Activated T-helper 2 cell treated with anti-CD3 and anti-CD28 coated beads, Interferon-gamma antibody, Interleukin-2, Interleukin-4, amounts not matched to agents 10 μg/mL and 5 μg/mL and 100 μg/mL, durations not matched to agents 14 hours and 24 hours and 36 hours (primary cell): ENCODE measurements around the gene LKAAEAR1. TPM values are rescaled to one million over a fixed set of nuclear protein-coding genes. Genes with fewer than 3 reads are reported as not detected.

Experiments used
- DNase-seq: peaks from one replicate; pipeline ENCODE4 v3.0.0; 2021; ENCODE audit warnings: low spot score
- H3K27ac Mint-ChIP-seq: one replicate; pipeline ENCODE4 v1.8.0; 2021; ENCODE audit warnings: mixed read lengths
- H3K27me3 Mint-ChIP-seq: one replicate; pipeline ENCODE4 v1.8.0; 2021; ENCODE audit warnings: low read depth, mixed read lengths
- H3K36me3 Mint-ChIP-seq: one replicate; pipeline ENCODE4 v1.8.0; 2021; ENCODE audit warnings: low read depth, mixed read lengths
- H3K4me1 Mint-ChIP-seq: one replicate; pipeline ENCODE4 v1.8.0; 2021; ENCODE audit warnings: low read depth, mixed read lengths
- H3K4me3 Mint-ChIP-seq: one replicate; pipeline ENCODE4 v1.8.0; 2021; ENCODE audit warnings: low read depth, mild to moderate bottlenecking, moderate library complexity, mixed read lengths
- H3K9me3 Mint-ChIP-seq: one replicate; pipeline ENCODE4 v1.8.0; 2021; ENCODE audit warnings: mixed read lengths
- intact Hi-C: fragments of 100-400 bp; cut with micrococcal nuclease; formaldehyde crosslinking; loops from one replicate; pipeline ENCODE4 v1.15.1; 2023
- total RNA-seq: library from RNA; stranded (reverse); gene quantifications from 2 replicates; pipeline ENCODE4 v1.2.3, GENCODE V29; 2022

The LKAAEAR1 gene
- total RNA-seq, 1 donor from 2014 or later, result 0.21 TPM

DNA sequence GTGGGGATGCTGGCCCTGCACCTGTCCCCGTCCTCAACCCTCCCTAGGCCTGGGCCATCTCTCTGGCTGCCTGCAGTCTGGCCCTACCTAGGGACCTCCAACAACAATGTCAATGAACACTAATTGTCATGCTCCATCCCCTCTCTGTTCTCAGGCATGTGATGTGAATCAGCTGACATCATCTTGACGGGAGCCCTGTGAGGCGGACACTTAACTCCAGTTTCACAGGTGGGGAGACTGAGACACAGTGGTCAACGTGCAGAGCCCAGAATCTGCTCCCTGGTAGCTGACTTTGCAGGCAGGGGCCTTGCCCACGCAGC lies 22.0 kb downstream of the LKAAEAR1 start:
- Mint-ChIP-seq H3K4me3 (no peak overlapping the region), H3K36me3 (no peaks in the 10 kb centered on the region), H3K27ac (no peak overlapping the region), H3K9me3 (no peaks in the 10 kb centered on the region), H3K4me1 (peaks cover 43% of the 10 kb centered on the region), H3K27me3 (no peaks in the 10 kb centered on the region)
- intact Hi-C loops, result loop anchor here (2.0 to 10.0 kb wide), 3 partner anchors 17 to 427 kb away; partner anchors contain the start of genes RGS19 and UCKL1
- DNase-seq, result no peak

DNA sequence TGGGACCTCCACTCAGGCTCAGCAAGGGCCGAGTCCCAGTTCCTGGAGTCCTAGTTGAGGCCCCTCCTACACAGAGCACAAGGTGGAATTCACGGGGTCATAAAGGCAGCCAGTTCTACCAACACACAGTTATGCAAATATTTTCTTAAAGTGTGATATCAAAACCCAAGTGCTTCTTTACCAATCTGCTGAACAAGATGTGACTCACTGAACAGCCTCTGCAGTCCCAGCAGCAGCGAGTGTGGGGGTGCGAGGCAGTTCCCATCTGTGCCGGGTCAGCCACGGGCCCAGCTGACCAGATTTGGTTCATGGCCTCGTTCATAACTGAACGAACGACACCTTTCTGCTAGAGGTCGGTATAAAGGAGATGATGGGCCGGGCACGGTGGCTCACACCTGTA lies 25.7 kb downstream of the LKAAEAR1 start:
- Mint-ChIP-seq H3K27ac (peak overlapping the region; percentile 23), H3K27me3 (no peaks in the 10 kb centered on the region), H3K4me1 (peaks cover 15% of the 10 kb centered on the region), H3K36me3 (no peaks in the 10 kb centered on the region), H3K4me3 (peak overlapping the region; percentile 64), H3K9me3 (no peaks in the 10 kb centered on the region)
- intact Hi-C loops, result no loop called here
- DNase-seq, result no peak

DNA sequence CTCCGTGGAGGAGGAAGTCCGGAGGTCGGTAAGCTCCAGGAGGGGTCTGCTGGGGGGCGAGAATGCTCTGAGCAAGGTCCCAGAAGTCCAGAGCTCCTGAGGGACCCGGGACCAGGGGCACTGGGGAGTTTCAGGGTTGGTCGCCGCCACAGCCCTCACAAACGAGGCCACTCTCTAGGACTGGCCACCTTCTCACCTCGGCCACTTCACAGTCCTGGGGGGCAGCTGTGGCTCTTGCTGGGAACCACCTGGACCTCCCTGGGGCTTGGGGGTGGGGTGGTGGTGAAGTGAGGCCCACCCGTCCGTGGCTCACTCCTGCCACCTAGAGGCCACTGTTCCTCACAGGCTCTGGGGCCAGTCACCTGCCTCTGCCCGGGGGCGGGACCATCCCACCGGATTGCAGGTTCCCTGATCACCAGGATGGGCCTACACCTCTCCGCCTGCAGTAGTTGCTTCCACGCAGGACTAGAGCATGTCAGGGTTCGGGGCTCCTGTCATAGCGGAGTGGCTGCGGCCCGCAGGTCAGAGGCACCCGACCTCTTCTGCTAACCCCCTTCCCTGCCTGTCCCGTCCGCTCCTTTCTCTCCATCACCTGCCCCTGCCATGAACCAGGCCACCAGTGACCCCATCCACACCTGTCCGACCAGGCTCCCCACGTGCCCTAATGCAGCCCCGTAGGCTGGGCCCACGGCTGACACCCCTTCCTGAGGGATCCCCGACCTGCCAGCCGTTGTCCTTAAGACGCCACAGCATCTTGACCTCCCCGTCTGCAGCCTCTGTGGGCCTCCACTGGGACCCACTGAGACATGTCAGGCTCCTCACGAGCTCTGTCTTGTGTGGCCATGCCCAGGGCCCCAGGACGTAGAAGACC lies 26.3 kb downstream of the LKAAEAR1 start:
- H3K27ac Mint-ChIP-seq, result peak overlapping the region; percentile 62
- H3K9me3 Mint-ChIP-seq, result no peaks in the 10 kb centered on the region
- no peaks in the 10 kb centered on the region for H3K36me3 Mint-ChIP-seq
- peak; percentile 69 for DNase-seq
- intact Hi-C loops, result no loop called here
- peaks cover 15% of the 10 kb centered on the region for H3K4me1 Mint-ChIP-seq
- peak overlapping the region; percentile 75 for H3K4me3 Mint-ChIP-seq
- no peaks in the 10 kb centered on the region for H3K27me3 Mint-ChIP-seq

DNA sequence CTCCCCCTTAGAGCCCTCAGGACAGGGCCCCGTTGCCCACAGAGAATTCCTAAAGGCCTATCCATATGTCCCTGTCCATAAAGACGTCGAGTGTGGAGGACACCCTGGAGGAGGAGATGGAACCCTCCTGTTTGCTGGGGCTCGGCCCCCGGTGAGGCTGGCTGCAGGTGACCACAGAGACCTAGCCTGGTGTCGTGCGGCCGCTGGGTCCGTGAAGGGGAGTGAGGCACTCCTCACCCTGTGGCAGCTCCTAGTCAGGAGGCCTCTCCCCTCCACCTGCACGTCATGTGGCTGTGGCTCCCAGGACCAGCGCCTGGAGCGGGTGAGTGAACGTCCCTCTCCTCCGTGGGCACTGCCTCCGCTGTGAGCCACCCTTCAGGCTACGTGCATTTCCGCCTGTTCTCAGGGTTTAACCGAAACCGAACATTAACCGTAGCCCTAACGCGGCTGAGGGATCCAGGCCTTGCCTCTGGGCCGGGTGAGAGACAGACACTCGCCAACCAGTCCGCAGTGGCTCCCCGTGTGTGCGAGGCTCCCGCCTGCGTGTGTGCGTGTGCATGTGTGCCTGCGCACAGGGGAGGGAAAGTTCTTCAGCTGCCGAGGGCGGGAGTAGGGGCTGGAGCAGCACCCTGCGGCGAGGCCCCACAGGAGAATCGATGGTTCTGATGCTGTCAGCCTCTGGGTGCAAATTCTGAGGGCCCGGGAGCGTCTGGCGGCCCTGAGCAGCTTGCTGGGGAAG lies 27.1 kb downstream of the LKAAEAR1 start:
- Mint-ChIP-seq H3K27me3 (peaks cover under 1% of the 10 kb centered on the region), H3K27ac (peak overlapping the region; percentile 62), H3K9me3 (no peaks in the 10 kb centered on the region), H3K36me3 (no peaks in the 10 kb centered on the region), H3K4me1 (peaks cover 13% of the 10 kb centered on the region), H3K4me3 (peak overlapping the region; percentile 75)
- intact Hi-C loops, result no loop called here
- DNase-seq, result no peak

DNA sequence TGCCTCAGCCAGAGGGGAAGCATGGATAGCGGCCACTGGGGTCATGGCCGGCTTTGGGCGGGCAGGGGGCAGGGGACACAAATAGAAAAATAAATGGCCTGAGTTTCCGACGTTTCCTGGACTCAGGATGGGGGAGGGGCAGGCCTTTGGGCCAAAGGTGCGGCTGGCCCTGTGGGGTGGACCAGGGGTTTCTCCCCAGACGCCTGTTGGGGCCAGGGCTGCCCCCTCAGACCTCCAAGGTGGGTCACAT lies 27.6 kb downstream of the LKAAEAR1 start:
- Mint-ChIP-seq H3K36me3 (no peaks in the 10 kb centered on the region), H3K9me3 (no peaks in the 10 kb centered on the region), H3K4me3 (no peak overlapping the region), H3K27ac (no peak overlapping the region), H3K4me1 (peaks cover 11% of the 10 kb centered on the region), H3K27me3 (peaks cover 3% of the 10 kb centered on the region)
- intact Hi-C loops, result no loop called here
- DNase-seq, result no peak

DNA sequence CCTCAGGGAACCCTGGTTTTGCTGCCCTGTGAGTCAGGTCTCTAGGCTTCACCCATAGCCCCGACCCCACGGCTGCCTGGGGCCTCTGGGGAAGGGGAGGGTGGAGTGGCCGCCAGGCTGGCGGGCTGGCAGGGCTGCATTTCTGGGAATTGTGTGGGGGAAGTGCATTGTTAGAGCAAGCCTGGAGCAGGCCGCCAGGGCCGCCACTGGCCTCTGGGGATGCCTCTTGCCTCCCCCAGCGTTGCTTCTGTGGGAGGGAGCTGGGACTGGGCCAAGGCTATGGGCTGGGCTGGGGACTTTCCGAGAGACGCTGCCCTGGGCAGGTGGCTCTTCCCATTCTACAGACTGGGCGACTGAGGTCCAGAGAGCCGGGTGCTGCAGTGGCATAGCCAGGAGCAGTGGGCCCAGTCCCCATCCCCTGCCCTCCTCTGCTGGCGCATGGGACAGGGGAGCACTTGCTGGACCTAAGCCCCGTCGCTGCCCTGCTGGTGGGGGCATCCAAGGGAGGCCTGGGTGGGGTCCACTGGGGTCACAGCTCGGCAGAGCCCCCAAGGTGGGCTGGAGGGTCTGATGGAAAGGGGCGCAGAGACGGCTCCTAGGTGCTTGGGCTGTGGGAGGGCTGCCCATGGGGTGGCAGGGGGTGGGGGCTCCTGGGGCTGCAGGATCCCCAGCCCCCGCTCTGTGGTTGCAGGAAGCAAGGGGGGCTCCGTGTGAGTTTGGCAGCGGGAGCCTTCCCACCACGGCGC lies 28.1 kb downstream of the LKAAEAR1 start:
- Mint-ChIP-seq H3K36me3 (no peaks in the 10 kb centered on the region), H3K9me3 (no peaks in the 10 kb centered on the region), H3K27ac (no peak overlapping the region), H3K4me3 (no peak overlapping the region), H3K4me1 (peaks cover 11% of the 10 kb centered on the region), H3K27me3 (peaks cover 3% of the 10 kb centered on the region)
- intact Hi-C loops, result no loop called here
- DNase-seq, result no peak

DNA sequence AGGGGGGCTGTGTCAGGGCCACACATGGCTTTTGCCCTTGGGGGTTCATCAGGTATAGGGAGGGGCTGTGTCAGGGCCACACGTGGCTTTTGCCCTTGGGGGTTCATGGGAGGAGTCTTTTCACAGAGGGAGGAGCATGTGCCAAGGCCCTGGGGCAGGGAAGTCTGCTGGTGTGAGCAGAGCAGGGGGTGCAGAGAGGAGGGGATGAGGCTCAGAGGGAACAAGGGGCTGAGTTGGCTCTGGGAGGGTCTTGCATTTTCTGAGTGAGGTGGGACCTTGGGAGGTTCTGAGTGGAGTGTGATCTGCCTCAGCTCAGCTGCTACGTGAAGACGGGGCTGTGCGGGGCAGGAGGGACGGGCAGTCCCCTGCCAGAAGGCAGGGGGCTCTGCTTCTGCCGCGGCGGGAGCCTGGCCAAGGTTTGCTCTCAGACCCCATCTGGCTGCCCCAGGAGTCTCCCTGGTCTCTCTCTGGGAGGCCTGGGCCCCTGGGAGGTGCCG lies 28.8 kb downstream of the LKAAEAR1 start:
- no peak overlapping the region for H3K4me3 Mint-ChIP-seq
- H3K9me3 Mint-ChIP-seq, result no peaks in the 10 kb centered on the region
- intact Hi-C loops, result no loop called here
- peaks cover 6% of the 10 kb centered on the region for H3K27me3 Mint-ChIP-seq
- H3K27ac Mint-ChIP-seq, result no peak overlapping the region
- H3K36me3 Mint-ChIP-seq, result no peaks in the 10 kb centered on the region
- DNase-seq, result no peak
- peaks cover 11% of the 10 kb centered on the region for H3K4me1 Mint-ChIP-seq

DNA sequence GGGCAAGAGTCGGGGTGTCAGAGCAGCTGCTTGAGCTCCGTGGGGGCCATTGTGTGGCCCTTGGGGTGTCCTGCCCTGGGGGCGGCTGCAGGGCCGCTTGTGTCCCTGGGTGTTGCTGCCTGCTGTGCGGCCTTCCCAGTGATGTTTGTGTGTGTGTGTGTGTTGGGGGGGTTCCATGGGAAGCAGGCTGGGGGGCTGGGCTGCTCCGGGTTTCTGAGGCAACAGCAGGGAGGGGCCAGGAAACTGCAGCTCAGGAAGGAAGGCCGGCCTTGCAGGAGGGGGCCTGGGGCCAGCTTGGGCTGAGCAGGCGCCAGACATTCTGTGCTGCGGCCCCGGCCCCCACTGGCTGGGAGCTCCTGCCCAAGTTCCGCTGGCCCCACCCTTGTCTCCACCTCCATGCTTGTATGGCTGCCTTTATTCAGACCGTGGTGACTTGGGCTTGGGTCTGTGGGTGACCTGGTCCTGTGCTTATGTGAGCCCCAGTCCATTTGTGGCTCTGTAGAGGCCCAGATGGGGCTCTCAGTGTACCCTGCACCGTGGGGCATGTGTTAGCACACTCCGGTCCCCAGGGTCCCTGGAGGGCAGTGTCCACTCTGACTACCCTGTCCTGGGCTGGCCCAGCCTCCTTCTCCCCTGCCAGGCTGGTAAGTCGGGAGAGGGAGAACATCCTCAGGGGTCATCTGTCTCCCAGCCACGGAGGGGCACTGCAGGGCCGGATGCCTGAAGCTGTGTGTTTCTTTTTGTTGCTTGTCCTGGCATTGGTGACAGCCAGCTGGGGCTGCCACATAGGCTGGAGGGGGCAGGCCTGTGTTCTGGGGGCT lies 30.1 kb downstream of the LKAAEAR1 start:
- Mint-ChIP-seq H3K4me3 (no peak overlapping the region), H3K27me3 (peaks cover 7% of the 10 kb centered on the region), H3K36me3 (no peaks in the 10 kb centered on the region), H3K9me3 (no peaks in the 10 kb centered on the region), H3K4me1 (peaks cover 9% of the 10 kb centered on the region), H3K27ac (no peak overlapping the region)
- no peak for DNase-seq
- intact Hi-C loops, result no loop called here

DNA sequence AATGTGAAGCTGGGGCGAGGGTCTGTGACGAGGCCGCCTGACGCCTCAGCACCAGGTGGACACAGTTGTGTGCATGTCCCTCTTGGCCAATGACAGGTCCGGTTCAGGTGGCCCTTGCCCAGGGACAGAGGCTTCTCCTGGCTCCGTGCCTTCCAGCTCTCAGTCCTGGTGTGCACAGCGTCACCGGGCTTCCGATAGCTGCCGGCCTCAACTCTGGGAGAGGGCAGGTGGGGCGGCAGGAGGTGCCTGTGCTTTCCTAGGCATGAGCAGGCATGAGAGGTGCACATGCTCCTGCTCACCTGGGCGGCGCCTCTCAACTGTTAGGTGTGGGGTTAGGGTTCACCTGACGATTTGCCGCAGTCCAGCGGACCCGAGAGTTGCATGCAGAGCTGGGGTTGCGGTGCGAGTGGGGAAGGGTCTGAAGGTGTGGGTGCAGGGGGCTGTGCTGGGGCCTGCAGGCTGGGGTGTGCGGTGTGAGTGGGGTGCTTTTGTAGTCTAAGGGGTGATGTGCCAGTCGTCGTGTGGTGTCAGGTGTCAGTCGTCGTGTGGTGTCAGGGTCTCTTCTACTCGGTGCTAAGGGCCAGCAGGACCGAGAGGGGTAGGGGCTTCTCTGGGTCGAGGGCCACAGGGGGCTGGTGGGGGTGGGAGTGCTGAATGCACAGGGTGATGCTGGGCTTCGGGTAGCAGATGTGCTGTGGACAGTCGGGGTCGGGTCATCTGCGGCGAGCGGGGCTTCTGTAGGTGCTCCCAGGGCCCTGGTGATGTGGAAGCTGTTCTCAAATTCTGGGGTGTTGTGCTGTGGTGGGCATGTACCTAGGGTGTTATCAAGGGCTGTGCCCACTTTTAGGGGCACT lies 31.0 kb downstream of the LKAAEAR1 start:
- DNase-seq, result no peak

DNA sequence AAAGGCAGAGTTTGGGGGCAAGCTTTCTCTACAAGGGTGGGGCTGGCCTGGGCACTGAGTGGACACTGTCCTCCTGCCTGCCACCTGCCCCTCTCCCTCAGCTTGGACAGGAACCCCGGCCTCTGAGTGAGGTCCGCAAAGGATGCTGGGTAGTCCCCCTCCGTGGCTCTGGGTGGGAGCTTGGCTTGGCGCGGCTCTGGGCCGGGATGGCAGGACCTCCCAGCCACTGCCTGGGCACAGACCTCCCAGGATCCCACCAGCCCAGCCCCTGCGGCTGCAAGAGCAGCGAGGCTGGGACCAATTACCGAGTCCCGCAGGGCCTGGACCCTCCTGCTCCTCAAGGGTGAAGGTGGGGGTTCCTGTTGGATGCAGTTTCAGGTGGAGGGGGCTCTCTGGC lies 31.9 kb downstream of the LKAAEAR1 start:
- DNase-seq, result no peak
- Mint-ChIP-seq H3K4me1 (peaks cover 7% of the 10 kb centered on the region), H3K9me3 (no peaks in the 10 kb centered on the region), H3K27ac (no peak overlapping the region), H3K4me3 (no peak overlapping the region), H3K36me3 (no peaks in the 10 kb centered on the region), H3K27me3 (peaks cover 14% of the 10 kb centered on the region)
- intact Hi-C loops, result no loop called here

More for the DNA sequence above, 31.0 kb downstream of the LKAAEAR1 start:
- intact Hi-C loops, result no loop called here
- Mint-ChIP-seq H3K36me3 (no peaks in the 10 kb centered on the region), H3K27me3 (peaks cover 9% of the 10 kb centered on the region), H3K27ac (no peak overlapping the region), H3K4me3 (no peak overlapping the region), H3K9me3 (no peaks in the 10 kb centered on the region), H3K4me1 (peaks cover 7% of the 10 kb centered on the region)

DNA sequence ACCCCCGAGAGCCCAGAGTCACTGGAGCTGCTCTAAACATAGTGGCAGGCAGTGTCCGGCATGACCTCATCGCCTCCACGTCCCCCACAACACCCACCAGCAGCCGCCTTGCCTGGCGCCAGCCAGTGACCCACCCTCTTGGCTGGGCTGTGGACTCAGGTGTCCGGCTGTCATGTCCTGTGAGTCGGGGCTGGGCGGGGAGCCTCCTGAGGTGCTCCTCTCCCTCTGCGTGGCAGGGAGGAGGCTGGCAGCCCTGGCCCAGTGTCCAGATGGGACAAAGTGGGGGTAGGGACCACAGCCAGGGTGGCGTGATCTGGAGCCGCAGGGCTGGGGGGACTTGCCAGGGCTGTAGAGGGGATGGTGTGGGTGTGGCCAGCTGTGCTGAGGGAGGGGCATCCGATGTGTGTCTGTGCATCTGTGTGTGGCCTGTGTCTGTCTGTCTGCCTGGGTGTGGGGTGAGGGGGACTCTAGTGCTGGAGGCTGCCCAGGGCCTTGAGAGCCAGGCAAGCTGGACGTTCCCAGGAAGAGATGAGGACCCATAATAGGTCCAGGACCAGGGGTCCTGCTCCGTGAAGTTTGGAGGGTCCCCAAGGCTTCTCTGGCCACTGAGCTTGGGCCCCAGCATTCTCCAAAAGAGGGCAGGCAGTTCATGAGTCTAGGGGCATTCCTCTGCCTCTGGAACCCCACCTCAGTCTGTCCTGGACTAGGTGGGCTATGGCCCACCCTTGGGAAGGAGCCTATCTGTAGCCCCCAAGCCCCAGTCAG lies 32.5 kb downstream of the LKAAEAR1 start:
- no peak for DNase-seq
- peaks cover 7% of the 10 kb centered on the region for H3K4me1 Mint-ChIP-seq
- no peak overlapping the region for H3K27ac Mint-ChIP-seq
- H3K27me3 Mint-ChIP-seq, result peaks cover 20% of the 10 kb centered on the region
- H3K9me3 Mint-ChIP-seq, result no peaks in the 10 kb centered on the region
- no peak overlapping the region for H3K4me3 Mint-ChIP-seq
- intact Hi-C loops, result no loop called here
- no peaks in the 10 kb centered on the region for H3K36me3 Mint-ChIP-seq
